GM12878 (cell line): ENCODE measurements around the gene AZU1. TPM values are rescaled to one million over a fixed set of nuclear protein-coding genes. Genes with fewer than 3 reads are reported as not detected.

Experiments used
- ATAC-seq: fragments of 200-7000 bp; cut with Tn5 transposase; 3 replicates; pipeline ENCODE4 v1.9.1; 2020; ENCODE audit warnings: mild to moderate bottlenecking, moderate library complexity
- BruUV-seq: library from RNA; stranded (reverse); fragments of 400-500 nt; replicated peaks from 2 replicates; lab custom pipeline; 2021; lab: Mats Ljungman, UMichigan
- CTCF ChIA-PET: fragments of 300-600 bp; sonication (Branson Sonifier 250); formaldehyde crosslinking; extraction: SDS; loops from one replicate; lab custom pipeline; 2021; ENCODE audit warnings: inconsistent platforms; lab: Yijun Ruan, JAX
- POLR2A ChIA-PET: fragments of 350-600 bp; formaldehyde crosslinking; extraction: SDS; loops from one replicate; lab custom pipeline; 2021; ENCODE audit warnings: inconsistent platforms; lab: Charles Lee
- RAD21 ChIA-PET: fragments of 300-600 bp; sonication (Branson Sonifier 250); formaldehyde crosslinking; loops from one replicate; lab custom pipeline; 2023; ENCODE audit warnings: antibody characterized with exemption; ENCODE audit not compliant: unreplicated experiment; lab: Charles Lee
- SMC1A ChIA-PET: fragments of 300-600 bp; sonication (Branson Sonifier 250); formaldehyde crosslinking; loops from one replicate; lab custom pipeline; 2023; ENCODE audit not compliant: unreplicated experiment, uncharacterized antibody; lab: Charles Lee
- DNase-seq: peaks from one replicate; pipeline ENCODE4 v3.0.0-alpha.2; 2011; ENCODE audit warnings: low read depth, low spot score
- FAIRE-seq: peaks from 3 replicates; lab custom pipeline; 2011; peaks lifted over from hg19 to GRCh38; lab: Jason Lieb, UNC
- H2AFZ ChIP-seq: 2 replicates; pipeline ENCODE4 v1.6.0; 2011; ENCODE audit warnings: low read depth, low read length, control low read depth; ENCODE audit not compliant: control insufficient read depth
- H3K27ac ChIP-seq: 2 replicates; pipeline ENCODE4 v1.5.1; 2011; ENCODE audit warnings: control low read depth; ENCODE audit not compliant: control insufficient read depth, insufficient read depth
- H3K27me3 ChIP-seq, 2 experiments: replicated peaks in 1 of 2; 2 replicates each; pipeline versions ENCODE4 v1.6.0 to v1.6.1; 2011; ENCODE audit warnings: low read length in 1 of 2; ENCODE audit not compliant: control insufficient read depth in 2 of 2, insufficient read depth in 2 of 2
- H3K36me3 ChIP-seq, 2 experiments: 2 replicates each; pipeline ENCODE4 v1.5.1; 2011; ENCODE audit warnings: low read length in 1 of 2; ENCODE audit not compliant: control insufficient read depth in 2 of 2, insufficient read depth in 2 of 2
- H3K4me1 ChIP-seq: 2 replicates; pipeline ENCODE4 v1.6.1; 2011; ENCODE audit warnings: mild to moderate bottlenecking, low read length, moderate library complexity, mixed read lengths; ENCODE audit not compliant: control insufficient read depth, insufficient read depth
- H3K4me2 ChIP-seq: 2 replicates; pipeline ENCODE4 v1.6.0; 2011; ENCODE audit warnings: control low read depth; ENCODE audit not compliant: control insufficient read depth, insufficient read depth
- H3K4me3 ChIP-seq: fragments of 200-600 bp; sonication (generic); 2 replicates; pipeline ENCODE4 v1.5.1; 2016
- H3K79me2 ChIP-seq: 2 replicates; pipeline ENCODE4 v1.6.0; 2011; ENCODE audit warnings: low read length; ENCODE audit not compliant: control insufficient read depth, insufficient read depth
- H3K9ac ChIP-seq: 2 replicates; pipeline ENCODE4 v1.8.0; 2011; ENCODE audit warnings: low read length, control low read depth, mixed read lengths; ENCODE audit not compliant: control insufficient read depth, insufficient read depth
- H3K9me3 ChIP-seq: replicated peaks from 3 replicates; pipeline ENCODE4 v1.5.1; 2011; ENCODE audit warnings: mild to moderate bottlenecking, low read length; ENCODE audit not compliant: control insufficient read depth, insufficient read depth
- H4K20me1 ChIP-seq: 2 replicates; pipeline ENCODE4 v1.6.0; 2011; ENCODE audit not compliant: control insufficient read depth, insufficient read depth
- BACH1 ChIP-seq: fragments of 450-650 bp; IDR thresholded peaks from 2 replicates; pipeline ENCODE4 v1.6.1; 2017; ENCODE audit warnings: mild to moderate bottlenecking, borderline replicate concordance
- CEBPB ChIP-seq, 2 experiments: fragments of 150-350 bp in 1 of 2; IDR thresholded peaks; 2 replicates each; pipeline ENCODE4 v1.6.1; 2012 to 2014; ENCODE audit warnings: low read depth in 2 of 2, low read length in 2 of 2, borderline replicate concordance in 1 of 2, inconsistent platforms in 1 of 2
- CREM ChIP-seq: IDR thresholded peaks from 2 replicates; pipeline ENCODE4 v1.6.1; 2014; ENCODE audit warnings: antibody characterized with exemption, low read depth
- EED ChIP-seq: sonication (generic); IDR thresholded peaks from 2 replicates; pipeline ENCODE4 v1.6.1; 2016; ENCODE audit warnings: antibody characterized with exemption, low read depth
- HDAC2 ChIP-seq: fragments of 200-600 bp; sonication (generic); IDR thresholded peaks from 2 replicates; pipeline ENCODE4 v1.6.1; 2017
- KAT2A ChIP-seq: conservative IDR thresholded peaks from 2 replicates; pipeline ENCODE4 v1.6.1; 2011; ENCODE audit warnings: low read depth, low read length; ENCODE audit not compliant: control insufficient read depth
- MTA3 ChIP-seq: IDR thresholded peaks from 2 replicates; pipeline ENCODE4 v1.6.1; 2012; ENCODE audit warnings: low read length, inconsistent platforms, borderline replicate concordance
- NFYA ChIP-seq: IDR thresholded peaks from 2 replicates; pipeline ENCODE4 v1.6.1; 2011; ENCODE audit warnings: low read depth, mild to moderate bottlenecking, low read length, improper control_type of control experiment, borderline replicate concordance
- RCOR1 ChIP-seq: conservative IDR thresholded peaks from 2 replicates; pipeline ENCODE4 v1.6.1; 2012; ENCODE audit warnings: low read depth, low read length, improper control_type of control experiment
- SUPT20H ChIP-seq: IDR thresholded peaks from 2 replicates; pipeline ENCODE4 v1.6.1; 2011; ENCODE audit warnings: low read depth, mild to moderate bottlenecking, low read length, moderate library complexity, borderline replicate concordance; ENCODE audit not compliant: control insufficient read depth
- TBL1XR1 ChIP-seq: IDR thresholded peaks from 2 replicates; pipeline ENCODE4 v1.6.1; 2012; ENCODE audit warnings: low read depth, low read length, improper control_type of control experiment
- ZNF217 ChIP-seq: fragments of 450-650 bp; IDR thresholded peaks from 2 replicates; pipeline ENCODE4 v1.6.1; 2017; ENCODE audit warnings: antibody characterized with exemption, mild to moderate bottlenecking
- ZZZ3 ChIP-seq: IDR thresholded peaks from 2 replicates; pipeline ENCODE4 v1.6.1; 2011; ENCODE audit warnings: low read depth; ENCODE audit not compliant: control insufficient read depth, insufficient read length
- WGBS: methylation state at CpG from one replicate; pipeline ENCODE4 v1.1.6; 2016; ENCODE audit warnings: low lambda C conversion rate; ENCODE audit not compliant: insufficient replicate concordance, insufficient coverage; ENCODE audit errors: missing lambda C conversion rate; 5-methylcytosine and 5-hydroxymethylcytosine counted together
- in situ Hi-C: fragments of 300-500 bp; cut with MboI; formaldehyde crosslinking; loops from 9 replicates; pipeline ENCODE4 v1.14.3; 2018; ENCODE audit warnings: mixed read lengths
- intact Hi-C: fragments of 100-400 bp; cut with micrococcal nuclease; formaldehyde crosslinking; loops from one replicate; pipeline ENCODE4 v1.14.2; 2022; ENCODE audit not compliant: unreplicated experiment
- polyA plus RNA-seq, 11 experiments: library from polyadenylated mRNA; depleted of rRNA in 4 of 11; unstranded in 6 of 11; stranded (reverse) in 5 of 11; fragments of >200 nt; fragmentation: Nextera tagmentation in 4 of 11; fragmentation: Illumina TruSeq in 1 of 11; extraction: Ambion mirVana in 4 of 11; extraction: Trizol in 1 of 11; gene quantifications; 1 replicate in 1 of 11; 2 replicates in 10 of 11; pipeline versions ENCODE4 v1.2.1 to v1.2.3, GENCODE V29; 2011 to 2016; ENCODE audit warnings: inconsistent platforms in 2 of 11, missing spikeins in 2 of 11, low read depth in 1 of 11
- total RNA-seq, 4 experiments: library from RNA; depleted of rRNA in 3 of 4; stranded (reverse); fragments of >200 nt in 3 of 4; fragmentation: Illumina TruSeq in 1 of 4; extraction: Trizol in 1 of 4; gene quantifications; 2 replicates each; pipeline versions ENCODE4 v1.2.1 to v1.2.3, GENCODE V29; 2013 to 2021
- TF ChIP-seq, protein P1 (sequence below): fragments of 450-650 bp; IDR thresholded peaks from 2 replicates; pipeline ENCODE4 v1.6.1; 2017; ENCODE audit warnings: mild to moderate bottlenecking, low read depth, inconsistent platforms; ENCODE audit not compliant: poor library complexity, severe bottlenecking
- TF ChIP-seq, protein P2 (sequence below): fragments of 450-650 bp; IDR thresholded peaks from 2 replicates; pipeline ENCODE4 v1.6.1; 2017; ENCODE audit warnings: antibody characterized with exemption, mild to moderate bottlenecking, moderate library complexity

The AZU1 gene
- total and polyA plus RNA-seq, 10 of the 15 experiments (the other 5 are each of a cell fraction or from before 2014, with no cell fraction given): not detected

DNA sequence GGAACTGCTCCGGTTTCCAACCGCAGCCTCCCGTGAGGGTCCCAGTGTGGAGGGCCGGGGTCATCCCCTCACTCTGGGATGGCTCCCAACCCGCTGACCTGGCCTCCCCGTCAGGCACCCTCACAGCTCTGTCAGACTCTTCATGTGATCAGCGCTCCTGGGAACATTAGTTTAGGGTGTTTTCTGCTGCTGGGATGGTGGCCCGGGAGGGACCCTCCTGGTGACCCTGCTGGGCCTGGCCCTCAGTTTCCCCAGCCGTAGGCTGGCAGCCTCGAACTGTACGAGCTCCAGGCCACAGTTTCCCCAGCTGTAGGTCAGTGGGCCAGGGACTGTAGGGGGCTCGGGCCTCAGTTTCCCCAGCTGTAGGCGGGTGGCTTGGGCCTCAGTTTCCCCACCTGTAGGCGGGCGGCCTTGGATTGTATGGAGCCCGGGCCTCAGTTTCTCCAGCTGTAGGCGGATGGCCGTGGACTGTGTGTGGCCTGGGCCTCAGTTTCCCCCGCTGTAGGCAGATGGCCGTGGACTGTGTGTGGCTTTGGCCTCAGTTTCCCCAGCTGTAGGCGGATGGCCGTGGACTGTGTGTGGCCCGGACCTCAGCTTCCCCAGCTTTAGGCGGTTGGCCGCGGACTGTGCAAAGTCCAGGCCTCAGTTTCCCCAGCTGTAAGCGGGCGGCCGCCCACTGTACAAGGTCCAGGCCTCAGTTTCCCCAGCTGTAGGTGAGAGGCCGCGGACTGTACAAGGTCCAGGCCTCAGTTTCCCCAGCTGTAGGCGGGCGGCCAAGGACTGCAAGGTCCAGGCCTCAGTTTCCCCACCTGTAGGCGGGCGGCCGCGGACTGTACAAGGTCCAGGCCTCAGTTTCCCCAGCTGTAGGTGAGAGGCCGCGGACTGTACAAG, 31.7 kb upstream of the AZU1 start (continued):
- TF ChIP-seq, protein P1, sequence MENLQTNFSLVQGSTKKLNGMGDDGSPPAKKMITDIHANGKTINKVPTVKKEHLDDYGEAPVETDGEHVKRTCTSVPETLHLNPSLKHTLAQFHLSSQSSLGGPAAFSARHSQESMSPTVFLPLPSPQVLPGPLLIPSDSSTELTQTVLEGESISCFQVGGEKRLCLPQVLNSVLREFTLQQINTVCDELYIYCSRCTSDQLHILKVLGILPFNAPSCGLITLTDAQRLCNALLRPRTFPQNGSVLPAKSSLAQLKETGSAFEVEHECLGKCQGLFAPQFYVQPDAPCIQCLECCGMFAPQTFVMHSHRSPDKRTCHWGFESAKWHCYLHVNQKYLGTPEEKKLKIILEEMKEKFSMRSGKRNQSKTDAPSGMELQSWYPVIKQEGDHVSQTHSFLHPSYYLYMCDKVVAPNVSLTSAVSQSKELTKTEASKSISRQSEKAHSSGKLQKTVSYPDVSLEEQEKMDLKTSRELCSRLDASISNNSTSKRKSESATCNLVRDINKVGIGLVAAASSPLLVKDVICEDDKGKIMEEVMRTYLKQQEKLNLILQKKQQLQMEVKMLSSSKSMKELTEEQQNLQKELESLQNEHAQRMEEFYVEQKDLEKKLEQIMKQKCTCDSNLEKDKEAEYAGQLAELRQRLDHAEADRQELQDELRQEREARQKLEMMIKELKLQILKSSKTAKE: no peak
- TF ChIP-seq HDAC2 (no peak), CEBPB (IDR thresholded peaks at IDR 0.05; ENCODE audit: borderline replicate concordance in 1 of 2, low read depth in 2 of 2, low read length in 2 of 2) (no peak)

GRCh38 chr19:796692-797527, 30.7 kb upstream of the AZU1 start, which contains the start of gene PTBP1:
Gene PTBP1, plus strand, starts transcription at chr19:797452. Its CDS starts 46 bp downstream, at chr19:797498.
- ChIA-PET SMC1A (no interaction called here), RAD21 (no interaction called here), CTCF (no interaction called here), POLR2A (interaction anchor here (1.3 kb wide), 1 partner anchor 110 kb away, joined by 3 read pairs; no protein-coding TSS in a partner anchor)
- Histone ChIP-seq H3K4me1 (peaks cover 7% of the 10 kb centered on the region; the same call in 1 of the 2 replicates), H3K4me2 (peak within 1 kb of the TSS; percentile 84), H4K20me1 (peaks cover 30% of the 10 kb centered on the region), H2AFZ (peak within 1 kb of the TSS; percentile 97), H3K36me3 (peaks cover 11 to 20% of the 10 kb centered on the region in 2 experiments; a peak in 3 of 4 replicates), H3K27ac (peak within 1 kb of the TSS; percentile 90), H3K9me3 (no peaks in the 10 kb centered on the region), H3K27me3 (no peaks in the 10 kb centered on the region), H3K9ac (peak within 1 kb of the TSS; percentile 98), H3K79me2 (peaks cover 42% of the 10 kb centered on the region), H3K4me3 (peak within 1 kb of the TSS; percentile 92)
- WGBS: under 1% methylated on average over 77 of the region's 83 CpGs
- no TSS peak for BruUV-seq
- DNase-seq (peak; percentile 100), FAIRE-seq (peak; percentile 100), ATAC-seq (peak; percentile 93)
- in situ Hi-C loops (no loop called here), intact Hi-C loops (loop anchor here (2.0 kb wide), 1 partner anchor 224 kb away; the partner anchor contains the start of gene BSG)
- no peak; the same call in 1 of the 2 replicates for TF ChIP-seq NFYA
- peak; percentile 41 for TF ChIP-seq TBL1XR1
- TF ChIP-seq BACH1: peak; percentile 67; the same call in 1 of the 2 replicates
- TF ChIP-seq EED: no peak
- no peak for TF ChIP-seq ZNF217
- TF ChIP-seq SUPT20H: no peak
- TF ChIP-seq, protein P2, sequence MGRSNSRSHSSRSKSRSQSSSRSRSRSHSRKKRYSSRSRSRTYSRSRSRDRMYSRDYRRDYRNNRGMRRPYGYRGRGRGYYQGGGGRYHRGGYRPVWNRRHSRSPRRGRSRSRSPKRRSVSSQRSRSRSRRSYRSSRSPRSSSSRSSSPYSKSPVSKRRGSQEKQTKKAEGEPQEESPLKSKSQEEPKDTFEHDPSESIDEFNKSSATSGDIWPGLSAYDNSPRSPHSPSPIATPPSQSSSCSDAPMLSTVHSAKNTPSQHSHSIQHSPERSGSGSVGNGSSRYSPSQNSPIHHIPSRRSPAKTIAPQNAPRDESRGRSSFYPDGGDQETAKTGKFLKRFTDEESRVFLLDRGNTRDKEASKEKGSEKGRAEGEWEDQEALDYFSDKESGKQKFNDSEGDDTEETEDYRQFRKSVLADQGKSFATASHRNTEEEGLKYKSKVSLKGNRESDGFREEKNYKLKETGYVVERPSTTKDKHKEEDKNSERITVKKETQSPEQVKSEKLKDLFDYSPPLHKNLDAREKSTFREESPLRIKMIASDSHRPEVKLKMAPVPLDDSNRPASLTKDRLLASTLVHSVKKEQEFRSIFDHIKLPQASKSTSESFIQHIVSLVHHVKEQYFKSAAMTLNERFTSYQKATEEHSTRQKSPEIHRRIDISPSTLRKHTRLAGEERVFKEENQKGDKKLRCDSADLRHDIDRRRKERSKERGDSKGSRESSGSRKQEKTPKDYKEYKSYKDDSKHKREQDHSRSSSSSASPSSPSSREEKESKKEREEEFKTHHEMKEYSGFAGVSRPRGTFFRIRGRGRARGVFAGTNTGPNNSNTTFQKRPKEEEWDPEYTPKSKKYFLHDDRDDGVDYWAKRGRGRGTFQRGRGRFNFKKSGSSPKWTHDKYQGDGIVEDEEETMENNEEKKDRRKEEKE: no peak
- TF ChIP-seq KAT2A: no peak
- TF ChIP-seq ZZZ3: no peak
- TF ChIP-seq CREM: peak; percentile 82; the same call in 1 of the 2 replicates
- no peak for TF ChIP-seq MTA3
- TF ChIP-seq RCOR1: peak; percentile 98; the same call in 1 of the 2 replicates
